Fibroblast of lung (primary cell): ENCODE results near the gene USH1G. TPM values are rescaled to one million over a fixed set of nuclear protein-coding genes. Genes with fewer than 3 reads are reported as not detected.

Experiments used
- DNase-seq, 2 donors: peaks; one replicate each; pipeline versions ENCODE4 v3.0.0 to v3.0.0-alpha.2; 2010; ENCODE audit warnings: low read depth in 2 of 2
- H2AFZ ChIP-seq: 2 replicates; pipeline ENCODE4 v1.5.1; 2012; ENCODE audit warnings: low read length, control low read depth, inconsistent platforms
- H3K27ac ChIP-seq: 2 replicates; pipeline ENCODE4 v1.5.1; 2011; ENCODE audit warnings: low read length, control low read depth; ENCODE audit not compliant: insufficient read depth
- H3K27me3 ChIP-seq: 2 replicates; pipeline ENCODE4 v1.5.1; 2011; ENCODE audit warnings: mild to moderate bottlenecking, low read length; ENCODE audit not compliant: control insufficient read depth, insufficient read depth
- H3K36me3 ChIP-seq: 2 replicates; pipeline ENCODE4 v1.5.1; 2011; ENCODE audit warnings: low read length; ENCODE audit not compliant: control insufficient read depth, insufficient read depth
- H3K4me1 ChIP-seq: 2 replicates; pipeline ENCODE4 v1.5.1; 2011; ENCODE audit warnings: low read length; ENCODE audit not compliant: control insufficient read depth, insufficient read depth; ENCODE audit errors: extremely low read depth
- H3K4me2 ChIP-seq: 2 replicates; pipeline ENCODE4 v1.5.1; 2011; ENCODE audit warnings: low read length, control low read depth; ENCODE audit not compliant: insufficient read depth; ENCODE audit errors: extremely low read depth
- H3K4me3 ChIP-seq, 4 experiments: fragments of 200-600 bp in 1 of 4; sonication (generic) in 1 of 4; replicated peaks in 1 of 4; 2 replicates each; pipeline ENCODE4 v1.5.1; 2011 to 2016; ENCODE audit warnings: low read length in 4 of 4, low read depth in 3 of 4, mild to moderate bottlenecking in 3 of 4, control low read depth in 2 of 4, inconsistent platforms in 1 of 4, mixed read lengths in 1 of 4; ENCODE audit not compliant: insufficient read depth in 1 of 4; ENCODE audit errors: control extremely low read depth in 1 of 4
- H3K79me2 ChIP-seq: 2 replicates; pipeline ENCODE4 v1.5.1; 2012; ENCODE audit warnings: mild to moderate bottlenecking, low read length, inconsistent platforms; ENCODE audit not compliant: control insufficient read depth, insufficient read depth
- H3K9ac ChIP-seq: 2 replicates; pipeline ENCODE4 v1.5.1; 2011; ENCODE audit warnings: mild to moderate bottlenecking, low read length, control low read depth; ENCODE audit not compliant: insufficient read depth
- H3K9me3 ChIP-seq: 2 replicates; pipeline ENCODE4 v1.5.1; 2012; ENCODE audit warnings: low read depth, low read length; ENCODE audit not compliant: control insufficient read depth, insufficient read depth
- H4K20me1 ChIP-seq: 2 replicates; pipeline ENCODE4 v1.5.1; 2011; ENCODE audit warnings: low read length; ENCODE audit not compliant: control insufficient read depth, insufficient read depth; ENCODE audit errors: extremely low read depth
- EZH2 ChIP-seq: IDR thresholded peaks from 2 replicates; pipeline ENCODE4 v1.5.1; 2012; ENCODE audit warnings: low read length, control low read depth, mild to moderate bottlenecking; ENCODE audit errors: missing control alignments
- polyA plus RNA-seq, 2 donors: library from polyadenylated mRNA; depleted of rRNA in 1 of 2; stranded (reverse) in 1 of 2; unstranded in 1 of 2; fragments of >200 nt; gene quantifications; 2 replicates each; pipeline ENCODE4 v1.2.1, GENCODE V29; 2011 to 2012; ENCODE audit warnings: missing spikeins in 1 of 2
- total RNA-seq: library from RNA; depleted of rRNA; stranded (reverse); fragments of >200 nt; gene quantifications from 2 replicates; pipeline ENCODE4 v1.2.1, GENCODE V29; 2014
- TF ChIP-seq, protein P1 (sequence below), 2 donors: IDR thresholded peaks in 1 of 2; conservative IDR thresholded peaks in 1 of 2; 1 replicate in 1 of 2; 2 replicates in 1 of 2; pipeline ENCODE4 v1.5.1; 2011 to 2012; ENCODE audit warnings: low read length in 2 of 2, control low read depth in 1 of 2, inconsistent platforms in 1 of 2, low read depth in 1 of 2, mild to moderate bottlenecking in 1 of 2

USH1G gene
- total and polyA plus RNA-seq, 2 donors (not counting 1 experiment from before 2014, with no cell fraction given), result not detected

DNA sequence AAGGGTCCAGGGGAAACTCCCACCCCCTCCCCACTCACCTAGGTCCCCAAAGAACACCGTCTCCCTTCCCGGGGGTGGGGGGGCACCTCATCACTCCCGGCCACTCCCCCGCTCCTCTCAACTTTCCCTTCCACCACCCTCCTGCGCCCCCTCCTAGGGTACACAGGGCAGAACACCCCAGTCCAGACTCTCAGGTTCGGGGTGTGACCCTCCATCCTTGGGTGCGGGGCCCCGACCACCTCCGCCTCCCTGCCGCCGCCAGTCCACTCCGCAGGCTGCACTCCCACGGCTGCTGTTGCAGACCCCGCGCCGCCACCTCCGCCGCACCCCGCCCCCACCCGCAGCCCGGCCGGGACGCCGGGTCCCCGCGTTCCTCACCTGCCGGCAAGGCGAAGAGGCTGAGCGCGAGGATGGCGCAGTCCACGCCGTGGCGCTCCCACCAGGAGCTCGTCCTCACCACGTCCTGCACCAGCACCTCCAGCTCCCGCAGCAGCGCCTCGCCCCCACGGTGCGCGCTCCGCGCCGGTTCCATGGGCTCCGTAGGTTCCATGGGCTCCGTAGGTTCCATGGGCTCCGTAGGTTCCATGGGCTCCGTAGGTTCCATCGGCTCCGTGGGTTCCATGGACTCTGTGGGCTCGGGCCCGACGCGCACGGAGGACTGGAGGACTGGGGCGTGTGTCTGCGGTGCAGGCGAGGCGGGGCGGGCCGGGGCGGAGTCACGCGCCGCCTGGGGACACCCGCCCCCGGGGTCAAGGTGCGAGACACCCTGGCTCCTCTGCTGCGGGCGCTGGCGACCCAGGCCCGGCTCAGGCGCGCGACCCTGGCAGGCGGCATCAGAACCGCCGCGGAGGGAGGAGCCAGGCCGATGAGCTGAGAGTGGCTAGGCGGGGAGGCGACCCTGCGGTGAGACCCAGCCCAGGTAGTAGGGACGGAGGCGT lies 29.8 kb downstream of the USH1G start, which contains the start of gene FADS6:
Gene FADS6, minus strand, starts transcription at position 660 of the 938 bp plus-strand sequence. Its CDS starts 38 bp downstream, at position 622.
- Histone ChIP-seq H2AFZ (no peak within 1 kb of the TSS), H3K9ac (no peak within 1 kb of the TSS), H3K36me3 (no peaks in the 10 kb centered on the region), H3K4me1 (no peaks in the 10 kb centered on the region), H3K27ac (no peak within 1 kb of the TSS), H3K9me3 (no peaks in the 10 kb centered on the region), H3K4me2 (no peak within 1 kb of the TSS), H3K79me2 (no peaks in the 10 kb centered on the region), H3K27me3 (peaks cover 34% of the 10 kb centered on the region), H3K4me3 (no peak within 1 kb of the TSS), H4K20me1 (no peaks in the 10 kb centered on the region)
- no peak for DNase-seq
- TF ChIP-seq EZH2, result peak; percentile 82
- TF ChIP-seq, protein P1, sequence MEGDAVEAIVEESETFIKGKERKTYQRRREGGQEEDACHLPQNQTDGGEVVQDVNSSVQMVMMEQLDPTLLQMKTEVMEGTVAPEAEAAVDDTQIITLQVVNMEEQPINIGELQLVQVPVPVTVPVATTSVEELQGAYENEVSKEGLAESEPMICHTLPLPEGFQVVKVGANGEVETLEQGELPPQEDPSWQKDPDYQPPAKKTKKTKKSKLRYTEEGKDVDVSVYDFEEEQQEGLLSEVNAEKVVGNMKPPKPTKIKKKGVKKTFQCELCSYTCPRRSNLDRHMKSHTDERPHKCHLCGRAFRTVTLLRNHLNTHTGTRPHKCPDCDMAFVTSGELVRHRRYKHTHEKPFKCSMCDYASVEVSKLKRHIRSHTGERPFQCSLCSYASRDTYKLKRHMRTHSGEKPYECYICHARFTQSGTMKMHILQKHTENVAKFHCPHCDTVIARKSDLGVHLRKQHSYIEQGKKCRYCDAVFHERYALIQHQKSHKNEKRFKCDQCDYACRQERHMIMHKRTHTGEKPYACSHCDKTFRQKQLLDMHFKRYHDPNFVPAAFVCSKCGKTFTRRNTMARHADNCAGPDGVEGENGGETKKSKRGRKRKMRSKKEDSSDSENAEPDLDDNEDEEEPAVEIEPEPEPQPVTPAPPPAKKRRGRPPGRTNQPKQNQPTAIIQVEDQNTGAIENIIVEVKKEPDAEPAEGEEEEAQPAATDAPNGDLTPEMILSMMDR (conservative IDR thresholded peaks at IDR 0.05 in 1 of 2, IDR thresholded peaks at IDR 0.05 in 1 of 2; ENCODE audit: low read depth in 1 of 2, low read length in 2 of 2), result no peak

DNA sequence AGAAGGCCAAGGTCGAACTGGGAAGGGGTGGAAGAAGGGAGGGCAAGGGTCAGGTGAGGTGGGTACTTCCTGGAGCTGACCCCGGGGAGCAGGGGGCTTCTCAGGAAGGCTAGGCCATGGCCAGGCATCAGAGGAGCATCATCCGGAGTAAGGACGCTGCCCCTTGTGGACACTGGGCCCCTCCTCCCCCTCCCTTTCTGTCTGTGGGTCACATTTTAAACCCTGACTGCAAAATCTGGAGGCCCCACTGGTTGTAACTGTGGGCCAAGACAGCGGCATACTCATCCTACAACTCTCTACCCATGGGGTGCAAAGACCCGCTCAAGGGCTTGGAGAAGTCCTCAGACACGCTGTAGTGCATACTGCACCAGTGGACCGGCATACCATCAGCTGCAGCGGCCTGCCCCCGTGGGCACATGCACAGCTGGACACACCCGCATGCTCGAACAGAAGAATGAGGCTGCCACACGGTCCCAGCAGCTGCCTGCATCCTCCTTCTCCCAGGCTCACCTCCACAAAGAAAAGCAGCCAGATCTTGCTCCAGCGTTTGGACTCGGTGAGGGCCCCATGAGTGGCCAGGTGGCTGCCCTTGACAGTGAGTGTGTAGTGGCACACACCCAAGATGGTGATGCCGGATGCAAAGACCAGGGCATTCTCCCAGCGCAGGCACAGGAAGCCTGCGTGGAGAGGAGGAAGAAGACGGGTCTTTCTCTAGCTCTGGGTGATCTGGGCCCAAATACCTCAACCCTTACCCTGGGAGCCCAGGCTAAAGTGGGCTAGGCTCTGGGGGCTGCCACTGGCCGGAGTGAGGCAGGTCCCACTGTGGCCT lies 30.8 kb downstream of the USH1G start:
- H3K79me2 ChIP-seq, result no peaks in the 10 kb centered on the region
- no peak overlapping the region for H3K27ac ChIP-seq
- H3K4me3 ChIP-seq, result no peak overlapping the region
- H3K4me1 ChIP-seq, result no peaks in the 10 kb centered on the region
- no peaks in the 10 kb centered on the region for H3K36me3 ChIP-seq
- DNase-seq, result no peak
- no peak overlapping the region for H2AFZ ChIP-seq
- peaks cover 34% of the 10 kb centered on the region for H3K27me3 ChIP-seq
- peak; percentile 72 for TF ChIP-seq EZH2
- TF ChIP-seq, protein P1 (conservative IDR thresholded peaks at IDR 0.05 in 1 of 2, IDR thresholded peaks at IDR 0.05 in 1 of 2; ENCODE audit: low read depth in 1 of 2, low read length in 2 of 2), result no peak
- no peaks in the 10 kb centered on the region for H4K20me1 ChIP-seq
- no peaks in the 10 kb centered on the region for H3K9me3 ChIP-seq
- H3K4me2 ChIP-seq, result no peak overlapping the region
- H3K9ac ChIP-seq, result no peak overlapping the region

DNA sequence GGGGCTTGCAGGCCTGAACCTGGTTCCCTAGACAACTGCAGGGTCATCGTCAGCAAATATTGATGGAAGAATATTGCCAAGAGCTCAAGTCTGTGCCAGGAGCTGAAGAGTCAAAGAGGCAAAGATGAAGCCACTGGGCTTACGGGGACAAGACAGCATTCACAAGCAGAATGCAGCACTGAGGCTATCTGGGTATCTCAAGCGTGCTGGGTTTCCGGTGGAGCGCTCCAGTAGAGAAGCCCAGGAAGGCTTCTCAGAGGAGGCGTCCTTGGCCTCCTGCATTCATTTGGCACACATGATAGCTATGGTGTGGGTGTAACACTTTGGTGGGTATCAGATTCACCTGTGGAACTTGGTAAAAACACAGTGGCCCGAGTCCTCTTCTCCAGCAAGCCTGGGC lies 32.5 kb downstream of the USH1G start:
- TF ChIP-seq EZH2, result no peak
- TF ChIP-seq, protein P1 (conservative IDR thresholded peaks at IDR 0.05 in 1 of 2, IDR thresholded peaks at IDR 0.05 in 1 of 2; ENCODE audit: low read depth in 1 of 2, low read length in 2 of 2), result no peak
- Histone ChIP-seq H3K9me3 (no peaks in the 10 kb centered on the region), H3K4me1 (no peaks in the 10 kb centered on the region), H3K36me3 (no peaks in the 10 kb centered on the region), H3K79me2 (no peaks in the 10 kb centered on the region), H3K27ac (no peak overlapping the region), H3K4me3 (no peak overlapping the region), H4K20me1 (no peaks in the 10 kb centered on the region), H3K27me3 (peaks cover 30% of the 10 kb centered on the region), H3K4me2 (no peak overlapping the region), H3K9ac (no peak overlapping the region), H2AFZ (no peak overlapping the region)
- no peak for DNase-seq
